Left ventricle myocardium superior (tissue), 1 donor: ENCODE data around the gene PALS2. TPM values are rescaled to one million over a fixed set of nuclear protein-coding genes. Genes with fewer than 3 reads are reported as not detected.

Source experiments
- total RNA-seq: library from RNA; stranded (reverse); fragmentation: NEBNext Ultra II Directional; extraction: Animal tissue kit (Norgen Biotek cat#: 25700); gene quantifications from one replicate; pipeline ENCODE4 v1.2.1, GENCODE V29; 2021
- donor health status: DM: no; HTN: yes; CAD: no; lungs with severe emphysema.

The PALS2 gene
- total RNA-seq, 1 donor from 2014 or later = 8.3 TPM

Other genes with a start within 250 kb of the PALS2 start
- gene GSDME, start 184.0 kb downstream of the PALS2 start, total RNA-seq = 5.3 TPM